Head of caudate nucleus (tissue), 42 donors: ENCODE results near the gene TNN.

Source experiments
- DNase-seq, 42 donors: peaks; one replicate each; pipeline versions ENCODE4 v3.0.0 to v3.0.0-alpha.2; 2020 to 2021; ENCODE audit warnings: mixed read lengths in 7 of 42
- intact Hi-C: fragments of 100-400 bp; cut with DNase I; formaldehyde crosslinking; loops from one replicate; pipeline ENCODE4 v1.15.0; 2022

TNN gene

GRCh38 chr1:175164751-175165150 is 97.1 kb downstream of the TNN start:
- intact Hi-C loops: no loop called here
- no peak for DNase-seq

GRCh38 chr1:175166746-175167145 is 99.1 kb downstream of the TNN start:
- intact Hi-C loops: no loop called here

GRCh38 chr1:175167861-175168260 is 100.2 kb downstream of the TNN start:
- intact Hi-C loops: no loop called here
- DNase-seq: no peak

More at GRCh38 chr1:175166746-175167145, 99.1 kb downstream of the TNN start:
- DNase-seq: no peak

GRCh38 chr1:175168782-175169181 is 101.1 kb downstream of the TNN start:
- intact Hi-C loops: no loop called here
- DNase-seq: no peak

GRCh38 chr1:175169286-175170018 is 101.8 kb downstream of the TNN start:
- intact Hi-C loops: no loop called here
- DNase-seq: no peak

GRCh38 chr1:175171036-175171913 is 103.6 kb downstream of the TNN start:
- intact Hi-C loops: no loop called here
- no peak for DNase-seq

GRCh38 chr1:175172503-175172902 is 104.9 kb downstream of the TNN start:
- DNase-seq: no peak
- intact Hi-C loops: no loop called here

GRCh38 chr1:175173531-175173930 is 105.9 kb downstream of the TNN start:
- no peak for DNase-seq
- intact Hi-C loops: no loop called here

GRCh38 chr1:175174309-175175102 is 106.9 kb downstream of the TNN start:
- intact Hi-C loops: no loop called here
- DNase-seq: no peak

GRCh38 chr1:175176246-175176645 is 108.6 kb downstream of the TNN start:
- intact Hi-C loops: no loop called here
- DNase-seq: no peak

- intact Hi-C loops: no loop called here
- no peak for DNase-seq
These were observed 110.4 kb downstream of the TNN start for GRCh38 chr1:175178056-175178455.

- no peak for DNase-seq
- intact Hi-C loops: no loop called here
These were observed 110.8 kb downstream of the TNN start for GRCh38 chr1:175178456-175178855.

- intact Hi-C loops: no loop called here
- no peak for DNase-seq
These were observed 112.4 kb downstream of the TNN start for GRCh38 chr1:175179837-175180590.

GRCh38 chr1:175182201-175182746 is 114.6 kb downstream of the TNN start:
- no peak for DNase-seq
- intact Hi-C loops: no loop called here

GRCh38 chr1:175183586-175183985 is 116.0 kb downstream of the TNN start:
- DNase-seq: no peak
- intact Hi-C loops: no loop called here

- intact Hi-C loops: no loop called here
- no peak for DNase-seq
These were observed 118.3 kb downstream of the TNN start for GRCh38 chr1:175185903-175186302.

GRCh38 chr1:175186433-175187160 is 119.0 kb downstream of the TNN start:
- intact Hi-C loops: no loop called here

GRCh38 chr1:175188936-175189335 is 121.3 kb downstream of the TNN start:
- DNase-seq: peak in 5 of 42 donors; percentile 10 to 32 (median 13)
- intact Hi-C loops: no loop called here

More at GRCh38 chr1:175186433-175187160, 119.0 kb downstream of the TNN start:
- no peak for DNase-seq
